ENCODE results near the gene PACRG.

Gene PACRG

GRCh38 chr6:163019926-163020325 is 292.2 kb downstream of the PACRG start:
- H3K9me3 Mint-ChIP-seq = peaks cover 10% of the 10 kb centered on the region
- no peak for ATAC-seq (ENCODE audit: low read depth)

GRCh38 chr6:163021054-163021453 is 293.3 kb downstream of the PACRG start:
- no peak for ATAC-seq (ENCODE audit: low read depth)
- Mint-ChIP-seq H3K9me3 (peaks cover 8% of the 10 kb centered on the region), H3K4me1 (no peaks in the 10 kb centered on the region), H3K4me3 (no peak overlapping the region), H3K36me3 (no peaks in the 10 kb centered on the region), H3K27me3 (peaks cover 11% of the 10 kb centered on the region), H3K27ac (no peak overlapping the region)
- DNase-seq (ENCODE audit: low spot score in 2 of 2) = no peak

More at GRCh38 chr6:163019926-163020325, 292.2 kb downstream of the PACRG start:
- DNase-seq (ENCODE audit: low spot score in 2 of 2) = no peak
- Mint-ChIP-seq H3K36me3 (no peaks in the 10 kb centered on the region), H3K4me1 (no peaks in the 10 kb centered on the region), H3K27ac (no peak overlapping the region), H3K4me3 (no peak overlapping the region), H3K27me3 (peaks cover 11% of the 10 kb centered on the region)

GRCh38 chr6:163023700-163024099 is 295.9 kb downstream of the PACRG start:
- Mint-ChIP-seq H3K27me3 (peaks cover 11% of the 10 kb centered on the region), H3K27ac (no peak overlapping the region), H3K4me1 (no peaks in the 10 kb centered on the region), H3K4me3 (no peak overlapping the region), H3K36me3 (no peaks in the 10 kb centered on the region), H3K9me3 (peaks cover 7% of the 10 kb centered on the region)
- DNase-seq (ENCODE audit: low spot score in 2 of 2) = no peak
- no peak for ATAC-seq (ENCODE audit: low read depth)

- H3K9me3 Mint-ChIP-seq = peaks cover 7% of the 10 kb centered on the region
- no peak overlapping the region for H3K4me3 Mint-ChIP-seq
- no peak overlapping the region for H3K27ac Mint-ChIP-seq
- ATAC-seq (ENCODE audit: low read depth) (no peak), DNase-seq (ENCODE audit: low spot score in 2 of 2) (no peak)
- H3K27me3 Mint-ChIP-seq = peaks cover 4% of the 10 kb centered on the region
- no peaks in the 10 kb centered on the region for H3K4me1 Mint-ChIP-seq
- H3K36me3 Mint-ChIP-seq = no peaks in the 10 kb centered on the region
Observed at GRCh38 chr6:163026893-163027292, 299.1 kb downstream of the PACRG start.

- no peak for ATAC-seq (ENCODE audit: low read depth)
- no peaks in the 10 kb centered on the region for H3K27me3 Mint-ChIP-seq
- no peaks in the 10 kb centered on the region for H3K9me3 Mint-ChIP-seq
- H3K4me3 Mint-ChIP-seq = no peak overlapping the region
- no peaks in the 10 kb centered on the region for H3K4me1 Mint-ChIP-seq
- H3K27ac Mint-ChIP-seq = no peak overlapping the region
- no peaks in the 10 kb centered on the region for H3K36me3 Mint-ChIP-seq
- DNase-seq (ENCODE audit: low spot score in 2 of 2) = no peak
Observed at GRCh38 chr6:163030980-163031379, 303.2 kb downstream of the PACRG start.

- Mint-ChIP-seq H3K27ac (no peak overlapping the region), H3K4me1 (no peaks in the 10 kb centered on the region), H3K27me3 (no peaks in the 10 kb centered on the region), H3K9me3 (no peaks in the 10 kb centered on the region), H3K4me3 (no peak overlapping the region), H3K36me3 (no peaks in the 10 kb centered on the region)
- DNase-seq (ENCODE audit: low spot score in 2 of 2) (no peak), ATAC-seq (ENCODE audit: low read depth) (no peak)
Observed at GRCh38 chr6:163031931-163032330, 304.2 kb downstream of the PACRG start.

GRCh38 chr6:163036160-163036645 is 308.4 kb downstream of the PACRG start:
- no peak overlapping the region for H3K27ac Mint-ChIP-seq
- no peak overlapping the region for H3K4me3 Mint-ChIP-seq
- H3K27me3 Mint-ChIP-seq = no peaks in the 10 kb centered on the region
- H3K36me3 Mint-ChIP-seq = no peaks in the 10 kb centered on the region
- no peaks in the 10 kb centered on the region for H3K4me1 Mint-ChIP-seq
- no peak for DNase-seq (ENCODE audit: low spot score in 2 of 2)
- no peak for ATAC-seq (ENCODE audit: low read depth)
- peaks cover 3% of the 10 kb centered on the region for H3K9me3 Mint-ChIP-seq

- no peak for ATAC-seq (ENCODE audit: low read depth)
Observed at GRCh38 chr6:163038317-163038716, 310.5 kb downstream of the PACRG start.

GRCh38 chr6:163048345-163048744 is 320.6 kb downstream of the PACRG start:
- H3K4me3 Mint-ChIP-seq = no peak overlapping the region
- no peak for ATAC-seq (ENCODE audit: low read depth)

More at GRCh38 chr6:163038317-163038716, 310.5 kb downstream of the PACRG start:
- no peaks in the 10 kb centered on the region for H3K27me3 Mint-ChIP-seq
- no peak overlapping the region for H3K27ac Mint-ChIP-seq
- H3K4me3 Mint-ChIP-seq = no peak overlapping the region
- no peak for DNase-seq (ENCODE audit: low spot score in 2 of 2)
- no peaks in the 10 kb centered on the region for H3K4me1 Mint-ChIP-seq
- H3K36me3 Mint-ChIP-seq = no peaks in the 10 kb centered on the region
- peaks cover 3% of the 10 kb centered on the region for H3K9me3 Mint-ChIP-seq

GRCh38 chr6:163053667-163054344 is 326.0 kb downstream of the PACRG start:
- DNase-seq (ENCODE audit: low spot score in 2 of 2) (no peak), ATAC-seq (ENCODE audit: low read depth) (no peak)
- H3K4me3 Mint-ChIP-seq = no peak overlapping the region
- no peaks in the 10 kb centered on the region for H3K36me3 Mint-ChIP-seq
- H3K27ac Mint-ChIP-seq = no peak overlapping the region
- H3K9me3 Mint-ChIP-seq = peaks cover 4% of the 10 kb centered on the region
- H3K27me3 Mint-ChIP-seq = no peaks in the 10 kb centered on the region
- H3K4me1 Mint-ChIP-seq = no peaks in the 10 kb centered on the region

More at GRCh38 chr6:163048345-163048744, 320.6 kb downstream of the PACRG start:
- Mint-ChIP-seq H3K27ac (no peak overlapping the region), H3K4me1 (no peaks in the 10 kb centered on the region), H3K27me3 (no peaks in the 10 kb centered on the region), H3K9me3 (peaks cover 2% of the 10 kb centered on the region), H3K36me3 (no peaks in the 10 kb centered on the region)
- no peak for DNase-seq (ENCODE audit: low spot score in 2 of 2)

- H3K36me3 Mint-ChIP-seq = no peaks in the 10 kb centered on the region
- DNase-seq (ENCODE audit: low spot score in 2 of 2) = no peak
- no peak for ATAC-seq (ENCODE audit: low read depth)
- H3K27ac Mint-ChIP-seq = no peak overlapping the region
- H3K4me1 Mint-ChIP-seq = no peaks in the 10 kb centered on the region
- H3K4me3 Mint-ChIP-seq = no peak overlapping the region
- H3K9me3 Mint-ChIP-seq = peaks cover 6% of the 10 kb centered on the region
- H3K27me3 Mint-ChIP-seq = no peaks in the 10 kb centered on the region
Observed at GRCh38 chr6:163054641-163055040, 326.9 kb downstream of the PACRG start.

- no peak overlapping the region for H3K4me3 Mint-ChIP-seq
- no peaks in the 10 kb centered on the region for H3K27me3 Mint-ChIP-seq
- no peaks in the 10 kb centered on the region for H3K36me3 Mint-ChIP-seq
- ATAC-seq (ENCODE audit: low read depth) = no peak
- no peaks in the 10 kb centered on the region for H3K4me1 Mint-ChIP-seq
- DNase-seq (ENCODE audit: low spot score in 2 of 2) = no peak
- peaks cover 4% of the 10 kb centered on the region for H3K9me3 Mint-ChIP-seq
- no peak overlapping the region for H3K27ac Mint-ChIP-seq
Observed at GRCh38 chr6:163057260-163057659, 329.5 kb downstream of the PACRG start.

- H3K27me3 Mint-ChIP-seq = no peaks in the 10 kb centered on the region
- H3K36me3 Mint-ChIP-seq = no peaks in the 10 kb centered on the region
- no peak overlapping the region for H3K4me3 Mint-ChIP-seq
- DNase-seq (ENCODE audit: low spot score in 2 of 2) (no peak), ATAC-seq (ENCODE audit: low read depth) (no peak)
- no peak overlapping the region for H3K27ac Mint-ChIP-seq
- no peaks in the 10 kb centered on the region for H3K4me1 Mint-ChIP-seq
- peaks cover 2% of the 10 kb centered on the region for H3K9me3 Mint-ChIP-seq
Observed at GRCh38 chr6:163062790-163063189, 335.0 kb downstream of the PACRG start.

- no peaks in the 10 kb centered on the region for H3K36me3 Mint-ChIP-seq
- DNase-seq (ENCODE audit: low spot score in 2 of 2) (no peak), ATAC-seq (ENCODE audit: low read depth) (no peak)
- H3K27me3 Mint-ChIP-seq = peaks cover 1% of the 10 kb centered on the region
- H3K4me1 Mint-ChIP-seq = no peaks in the 10 kb centered on the region
- H3K9me3 Mint-ChIP-seq = peaks cover 3% of the 10 kb centered on the region
- H3K4me3 Mint-ChIP-seq = no peak overlapping the region
- no peak overlapping the region for H3K27ac Mint-ChIP-seq
Observed at GRCh38 chr6:163063561-163063960, 335.8 kb downstream of the PACRG start.

GRCh38 chr6:163064397-163064796 is 336.6 kb downstream of the PACRG start:
- DNase-seq (ENCODE audit: low spot score in 2 of 2) (no peak), ATAC-seq (ENCODE audit: low read depth) (no peak)
- Mint-ChIP-seq H3K4me1 (no peaks in the 10 kb centered on the region), H3K9me3 (peaks cover 3% of the 10 kb centered on the region), H3K36me3 (no peaks in the 10 kb centered on the region), H3K27me3 (peaks cover 1% of the 10 kb centered on the region), H3K4me3 (no peak overlapping the region), H3K27ac (no peak overlapping the region)

Data from memory B cell (primary cell).